Liver (tissue), 3 donors: ENCODE measurements around the gene ZBTB12.

Experiments used
- ATF3 ChIP-seq: IDR thresholded peaks from 2 replicates; pipeline ENCODE4 v1.6.1; 2016; ENCODE audit warnings: antibody characterized with exemption
- CTCF ChIP-seq: fragments of 150-350 bp; IDR thresholded peaks from 2 replicates; pipeline ENCODE4 v1.5.1; 2017; ENCODE audit warnings: improper control_type of control experiment, low read depth, low read length; ENCODE audit not compliant: missing input control
- GABPA ChIP-seq, 2 donors: IDR thresholded peaks in 1 of 2; conservative IDR thresholded peaks in 1 of 2; 2 replicates each; pipeline ENCODE4 v1.6.1; 2016; ENCODE audit warnings: antibody characterized with exemption in 2 of 2, mild to moderate bottlenecking in 1 of 2, moderate library complexity in 1 of 2
- HNF4G ChIP-seq: IDR thresholded peaks from 2 replicates; pipeline ENCODE4 v1.6.1; 2016; ENCODE audit warnings: antibody characterized with exemption
- MAX ChIP-seq: IDR thresholded peaks from 2 replicates; pipeline ENCODE4 v1.6.1; 2016; ENCODE audit warnings: antibody characterized with exemption
- NR2F2 ChIP-seq: IDR thresholded peaks from 2 replicates; pipeline ENCODE4 v1.6.1; 2016; ENCODE audit warnings: antibody characterized with exemption
- RAD21 ChIP-seq, 2 donors: IDR thresholded peaks; 2 replicates each; pipeline ENCODE4 v1.6.1; 2016; ENCODE audit warnings: antibody characterized with exemption in 2 of 2, mild to moderate bottlenecking in 2 of 2
- REST ChIP-seq: IDR thresholded peaks from 2 replicates; pipeline ENCODE4 v1.6.1; 2016; ENCODE audit warnings: antibody characterized with exemption, mild to moderate bottlenecking
- TAF1 ChIP-seq: conservative IDR thresholded peaks from 2 replicates; pipeline ENCODE4 v1.6.1; 2016; ENCODE audit warnings: antibody characterized with exemption, mild to moderate bottlenecking
- YY1 ChIP-seq: IDR thresholded peaks from 2 replicates; pipeline ENCODE4 v1.6.1; 2016; ENCODE audit warnings: antibody characterized with exemption, mild to moderate bottlenecking
- donor health status: healthy.
- donor health status: healthy.

- TF ChIP-seq GABPA (IDR thresholded peaks at IDR 0.05 in 1 of 2, conservative IDR thresholded peaks at IDR 0.05 in 1 of 2) (no peak), CTCF (no peak), ATF3 (no peak), YY1 (no peak), TAF1 (no peak), MAX (no peak), HNF4G (no peak), NR2F2 (no peak), RAD21 (IDR thresholded peaks at IDR 0.05) (no peak), REST (no peak)
Measured at GRCh38 chr6:31915351-31915750, 13.5 kb upstream of the ZBTB12 start.
